GM06990 (cell line): ENCODE data around the gene AGTR2.
"Not testable (repeated sequence)": the region's sequence is repeated elsewhere in the genome, so short reads cannot be mapped to it uniquely, and the experiment has no call there.

Experiments
- DNase-seq: peaks from one replicate; pipeline ENCODE4 v3.0.0-alpha.2; 2011; ENCODE audit not compliant: insufficient read length; ENCODE audit errors: extremely low read depth
- H3K27me3 ChIP-seq: replicated peaks from 2 replicates; pipeline ENCODE4 v1.6.0; 2011; ENCODE audit warnings: low read length; ENCODE audit not compliant: control insufficient read depth, insufficient read depth
- H3K36me3 ChIP-seq: 2 replicates; pipeline ENCODE4 v1.5.1; 2011; ENCODE audit warnings: low read length; ENCODE audit not compliant: control insufficient read depth, insufficient read depth
- H3K4me3 ChIP-seq: replicated peaks from 2 replicates; pipeline ENCODE4 v1.5.1; 2011; ENCODE audit warnings: low read depth, mild to moderate bottlenecking, control low read depth, low read length
- CTCF ChIP-seq: IDR thresholded peaks from 2 replicates; pipeline ENCODE4 v1.5.1; 2011; ENCODE audit warnings: low read length, control low read depth, mild to moderate bottlenecking, inconsistent platforms; ENCODE audit not compliant: insufficient read depth, poor library complexity, severe bottlenecking

AGTR2 gene

GRCh38 chrX:116170511-116170910 lies at the start of gene AGTR2:
Gene AGTR2, plus strand, starts transcription at chrX:116170744. Its CDS starts 1,537 bp downstream, at chrX:116172281.
- TF ChIP-seq CTCF: no peak
- Histone ChIP-seq H3K27me3 (no peaks in the 10 kb centered on the region), H3K4me3 (no peak within 1 kb of the TSS), H3K36me3 (no peaks in the 10 kb centered on the region)
- DNase-seq: no peak

GRCh38 chrX:116135277-116135676 lies 35.3 kb upstream of the AGTR2 start:
- H3K4me3 ChIP-seq: no peak overlapping the region
- no peaks in the 10 kb centered on the region for H3K27me3 ChIP-seq
- no peaks in the 10 kb centered on the region for H3K36me3 ChIP-seq
- TF ChIP-seq CTCF: no peak
- no peak for DNase-seq

GRCh38 chrX:116141270-116141669 lies 29.3 kb upstream of the AGTR2 start:
- not testable (repeated sequence) for H3K27me3 ChIP-seq, DNase-seq, H3K36me3 ChIP-seq, H3K4me3 ChIP-seq

GRCh38 chrX:116142976-116143375 lies 27.6 kb upstream of the AGTR2 start:
- Histone ChIP-seq H3K27me3 (no peaks in the 10 kb centered on the region), H3K4me3 (no peak overlapping the region), H3K36me3 (no peaks in the 10 kb centered on the region)
- DNase-seq: no peak
- no peak for TF ChIP-seq CTCF

GRCh38 chrX:116172976-116173375 lies 2.4 kb downstream of the AGTR2 start:
- no peak for DNase-seq
- no peak for TF ChIP-seq CTCF
- no peaks in the 10 kb centered on the region for H3K27me3 ChIP-seq
- H3K4me3 ChIP-seq: no peak overlapping the region
- no peaks in the 10 kb centered on the region for H3K36me3 ChIP-seq

GRCh38 chrX:116181300-116181699 lies 10.8 kb downstream of the AGTR2 start:
- no peak for TF ChIP-seq CTCF
- DNase-seq: no peak
- H3K27me3 ChIP-seq: no peaks in the 10 kb centered on the region
- no peak overlapping the region for H3K4me3 ChIP-seq
- no peaks in the 10 kb centered on the region for H3K36me3 ChIP-seq
